HepG2 (cell line): ENCODE measurements around the gene SDK1. TPM values are rescaled to one million over a fixed set of nuclear protein-coding genes. Genes with fewer than 3 reads are reported as not detected.

ENCODE experiments used
- ATAC-seq: fragments of 200-7000 bp; cut with Tn5 transposase; 3 replicates; pipeline ENCODE4 v1.9.1; 2020; ENCODE audit warnings: mild to moderate bottlenecking, moderate library complexity
- BruUV-seq: library from RNA; stranded (reverse); fragments of 400-500 nt; replicated peaks from 2 replicates; lab custom pipeline; 2021; lab: Mats Ljungman, UMichigan
- CTCF ChIA-PET: fragments of 300-600 bp; formaldehyde crosslinking; extraction: SDS; loops from one replicate; lab custom pipeline; 2021; ENCODE audit warnings: low total read pairs, inconsistent platforms, low intra/inter-chr PET ratio; lab: Yijun Ruan, JAX
- POLR2A ChIA-PET: fragments of 350-600 bp; sonication (Branson Sonifier 250); formaldehyde crosslinking; loops from one replicate; lab custom pipeline; 2020; ENCODE audit warnings: antibody characterized with exemption, inconsistent platforms; lab: Yijun Ruan, JAX
- DNase-seq: peaks from one replicate; pipeline ENCODE4 v3.0.0-alpha.2; 2015; ENCODE audit warnings: low spot score
- FAIRE-seq: peaks from 3 replicates; lab custom pipeline; 2011; peaks lifted over from hg19 to GRCh38; lab: Jason Lieb, UNC
- H2AFZ ChIP-seq: one replicate; pipeline ENCODE4 v1.6.1; 2011; ENCODE audit warnings: low read length, inconsistent platforms
- H3K27ac ChIP-seq: fragments of 300-600 bp; 3 replicates; pipeline ENCODE4 v1.8.0; 2011; ENCODE audit warnings: mixed run types, mild to moderate bottlenecking, mixed read lengths, low read length, inconsistent platforms; ENCODE audit not compliant: insufficient read depth; ENCODE audit errors: extremely low read length
- H3K27me3 ChIP-seq, 2 experiments: fragments of 200-600 bp in 1 of 2; 2 replicates in 1 of 2; 3 replicates in 1 of 2; pipeline versions ENCODE4 v1.6.0 to v1.8.0; 2011; ENCODE audit warnings: low read length in 2 of 2, mild to moderate bottlenecking in 2 of 2, moderate library complexity in 2 of 2, inconsistent platforms in 1 of 2; ENCODE audit not compliant: insufficient read depth in 2 of 2, control insufficient read depth in 1 of 2
- H3K36me3 ChIP-seq, 2 experiments: fragments of 200-600 bp in 1 of 2; replicated peaks in 1 of 2; 2 replicates in 1 of 2; 3 replicates in 1 of 2; pipeline versions ENCODE4 v1.5.1 to v1.8.0; 2011; ENCODE audit warnings: low read length in 2 of 2, inconsistent platforms in 1 of 2; ENCODE audit not compliant: insufficient read depth in 2 of 2, control insufficient read depth in 1 of 2
- H3K4me1 ChIP-seq: 2 replicates; pipeline ENCODE4 v1.5.1; 2012; ENCODE audit warnings: low read length, inconsistent platforms; ENCODE audit not compliant: insufficient read depth
- H3K4me2 ChIP-seq: 2 replicates; pipeline ENCODE4 v1.6.0; 2011; ENCODE audit warnings: low read depth, low read length, inconsistent platforms
- H3K4me3 ChIP-seq, 3 experiments: fragments of 200-600 bp in 1 of 3; sonication (generic), shearing (Covaris generic) in 1 of 3; replicated peaks in 1 of 3; 2 replicates each; pipeline ENCODE4 v1.5.1; 2011 to 2016; ENCODE audit warnings: low read length in 3 of 3, inconsistent platforms in 2 of 3, low read depth in 2 of 3, mild to moderate bottlenecking in 2 of 3, control low read depth in 1 of 3, mixed read lengths in 1 of 3; ENCODE audit not compliant: insufficient read depth in 1 of 3
- H3K79me2 ChIP-seq: one replicate; pipeline ENCODE4 v1.6.1; 2011; ENCODE audit warnings: low read length, inconsistent platforms; ENCODE audit not compliant: insufficient read depth
- H3K9ac ChIP-seq: 2 replicates; pipeline ENCODE4 v1.6.0; 2011; ENCODE audit warnings: mild to moderate bottlenecking, low read depth, low read length, inconsistent platforms; ENCODE audit not compliant: insufficient read depth
- H3K9me3 ChIP-seq: 2 replicates; pipeline ENCODE4 v1.5.1; 2012; ENCODE audit warnings: mild to moderate bottlenecking, low read length
- H4K20me1 ChIP-seq: 2 replicates; pipeline ENCODE4 v1.6.0; 2011; ENCODE audit warnings: inconsistent platforms, mild to moderate bottlenecking, low read length, moderate library complexity; ENCODE audit not compliant: insufficient read depth
- ATF5 ChIP-seq: sonication (generic); formaldehyde crosslinking; IDR thresholded peaks from 2 replicates; pipeline ENCODE4 v1.4.0; 2020; ENCODE audit warnings: mild to moderate bottlenecking, low read depth, missing genetic modification reagents
- BORCS8-MEF2B ChIP-seq: sonication (generic); formaldehyde crosslinking; IDR thresholded peaks from 2 replicates; pipeline ENCODE4 v1.8.0; 2022; ENCODE audit warnings: mild to moderate bottlenecking, missing genetic modification reagents
- CREB1 ChIP-seq, 2 experiments: fragments of 450-650 bp in 1 of 2; IDR thresholded peaks; 2 replicates each; pipeline ENCODE4 v1.6.1; 2016 to 2017; ENCODE audit warnings: control low read depth in 1 of 2, mild to moderate bottlenecking in 1 of 2, missing compliant biosample characterization in 1 of 2, missing genetic modification characterization in 1 of 2
- GFI1 ChIP-seq: sonication (generic); formaldehyde crosslinking; IDR thresholded peaks from 2 replicates; pipeline ENCODE4 v1.5.0; 2020; ENCODE audit warnings: missing genetic modification reagents, mild to moderate bottlenecking, borderline replicate concordance
- GPBP1L1 ChIP-seq: sonication (generic); formaldehyde crosslinking; IDR thresholded peaks from 2 replicates; pipeline ENCODE4 v1.5.0; 2020; ENCODE audit warnings: mild to moderate bottlenecking, missing genetic modification reagents
- MED8 ChIP-seq: sonication (generic); formaldehyde crosslinking; IDR thresholded peaks from 2 replicates; pipeline ENCODE4 v1.8.1; 2023; ENCODE audit warnings: mild to moderate bottlenecking, missing genetic modification reagents; ENCODE audit not compliant: insufficient replicate concordance
- POLR2A ChIP-seq, 2 experiments: IDR thresholded peaks; 2 replicates each; pipeline ENCODE4 v1.6.1; 2011; ENCODE audit warnings: low read depth in 2 of 2, low read length in 2 of 2, mild to moderate bottlenecking in 1 of 2, moderate library complexity in 1 of 2; ENCODE audit not compliant: insufficient read depth in 1 of 2
- SYNCRIP ChIP-seq: fragments of 200-400 bp; formaldehyde crosslinking; IDR thresholded peaks from 2 replicates; pipeline ENCODE4 v1.6.1; 2018; ENCODE audit warnings: mild to moderate bottlenecking, low read depth, low read length; ENCODE audit not compliant: insufficient read depth
- ZFAT ChIP-seq: sonication (generic); formaldehyde crosslinking; conservative IDR thresholded peaks from 2 replicates; pipeline ENCODE4 v1.8.1; 2023; ENCODE audit warnings: missing genetic modification reagents, inconsistent platforms
- ZKSCAN1 ChIP-seq: fragments of 150-350 bp; IDR thresholded peaks from 2 replicates; pipeline ENCODE4 v1.6.1; 2014; ENCODE audit warnings: low read length
- ZNF329 ChIP-seq: sonication (generic); formaldehyde crosslinking; IDR thresholded peaks from 2 replicates; pipeline ENCODE4 v1.9.0; 2021; ENCODE audit warnings: low read depth, mild to moderate bottlenecking, missing genetic modification reagents
- WGBS: methylation state at CpG from one replicate; pipeline ENCODE4 v1.1.6; 2017; ENCODE audit warnings: low lambda C conversion rate; 5-methylcytosine and 5-hydroxymethylcytosine counted together
- in situ Hi-C: cut with HindIII; loops from 2 replicates; pipeline ENCODE4 v1.10.0; 2017; ENCODE audit warnings: low pct_unique_long_range_greater_than_20kb; ENCODE audit not compliant: extremely low pct_ligation_motif_present
- intact Hi-C: fragments of 100-400 bp; cut with micrococcal nuclease; formaldehyde crosslinking; loops from one replicate; pipeline ENCODE4 v1.10.0; 2022; ENCODE audit not compliant: unreplicated experiment
- polyA plus RNA-seq, 8 experiments: library from polyadenylated mRNA; depleted of rRNA in 3 of 8; stranded (reverse) in 7 of 8; unstranded in 1 of 8; fragments of >200 nt; fragmentation: Illumina TruSeq in 4 of 8; extraction: Trizol in 4 of 8; gene quantifications; 2 replicates each; pipeline versions ENCODE4 v1.2.1 to v1.2.3, GENCODE V29; 2011 to 2016; ENCODE audit warnings: low read depth in 4 of 8, missing spikeins in 1 of 8, mixed read lengths in 1 of 8; ENCODE audit not compliant: insufficient read depth in 1 of 8
- total RNA-seq, 5 experiments: library from RNA; depleted of rRNA; stranded (reverse); fragments of >200 nt; fragmentation: Illumina TruSeq; extraction: Trizol; gene quantifications; 2 replicates each; pipeline ENCODE4 v1.2.3, GENCODE V29; 2016; ENCODE audit warnings: low read depth in 1 of 5

Gene SDK1
- total and polyA plus RNA-seq, 2 of the 13 experiments (the other 11 are each of a cell fraction or from before 2014, with no cell fraction given): 0.35 to 2.4 TPM

- FAIRE-seq: no peak
- no peak for ATAC-seq
- DNase-seq: no peak
- Histone ChIP-seq H3K4me3 (no peak overlapping the region), H3K36me3 (no peaks in the 10 kb centered on the region), H3K9me3 (no peaks in the 10 kb centered on the region), H3K27me3 (no peaks in the 10 kb centered on the region), H3K4me2 (no peak overlapping the region), H3K9ac (no peak overlapping the region), H3K4me1 (no peaks in the 10 kb centered on the region), H3K79me2 (no peaks in the 10 kb centered on the region), H3K27ac (no peak overlapping the region), H4K20me1 (no peaks in the 10 kb centered on the region), H2AFZ (no peak overlapping the region)
- TF ChIP-seq CREB1 (IDR thresholded peaks at IDR 0.05) (no peak), CREB1 (CRISPR knock-in tag; IDR thresholded peaks at IDR 0.05) (no peak), GPBP1L1 (CRISPR knock-in tag) (no peak), ZNF329 (CRISPR knock-in tag) (no peak), ATF5 (CRISPR knock-in tag) (no peak)
- WGBS: 81% methylated on average over 5 of the region's 5 CpGs
- no TSS peak for BruUV-seq
- POLR2A ChIA-PET: no interaction called here
- in situ Hi-C loops: no loop called here
- CTCF ChIA-PET: no interaction called here
- intact Hi-C loops: no loop called here
Measured at GRCh38 chr7:4065190-4065589, 764.1 kb downstream of the SDK1 start.

GRCh38 chr7:4066206-4066605, 765.2 kb downstream of the SDK1 start:
- H3K4me2 ChIP-seq: no peak overlapping the region
- WGBS: 89% methylated on average over 9 of the region's 10 CpGs
- no peaks in the 10 kb centered on the region for H4K20me1 ChIP-seq
- in situ Hi-C loops: no loop called here
- no peak overlapping the region for H3K4me3 ChIP-seq
- ChIA-PET CTCF (no interaction called here), POLR2A (no interaction called here)
- DNase-seq (no peak), FAIRE-seq (no peak), ATAC-seq (no peak)
- H2AFZ ChIP-seq: no peak overlapping the region
- no peaks in the 10 kb centered on the region for H3K9me3 ChIP-seq
- H3K79me2 ChIP-seq: no peaks in the 10 kb centered on the region
- no peaks in the 10 kb centered on the region for H3K4me1 ChIP-seq
- H3K36me3 ChIP-seq: no peaks in the 10 kb centered on the region
- no peaks in the 10 kb centered on the region for H3K27me3 ChIP-seq
- BruUV-seq: no TSS peak
- intact Hi-C loops: no loop called here
- no peak overlapping the region for H3K27ac ChIP-seq
- no peak overlapping the region for H3K9ac ChIP-seq
- TF ChIP-seq MED8 (CRISPR knock-in tag) (no peak), GFI1 (no peak), BORCS8-MEF2B (CRISPR knock-in tag) (no peak), ZFAT (no peak), SYNCRIP (no peak), ZKSCAN1 (no peak), POLR2A (IDR thresholded peaks at IDR 0.05; ENCODE audit: insufficient read depth in 1 of 2, low read depth in 2 of 2, low read length in 2 of 2) (no peak)
